HS-27A (cell line): Measurements from ENCODE around the gene NT5C3A.
"Not testable (repeated sequence)": the region's sequence is repeated elsewhere in the genome, so short reads cannot be mapped to it uniquely, and the experiment has no call there.

Experiments used
- DNase-seq: peaks from one replicate; pipeline ENCODE4 v3.0.0-alpha.2; 2012; ENCODE audit warnings: low read depth, missing footprints

The NT5C3A gene

GRCh38 chr7:33041631-33042428 is 20.7 kb downstream of the NT5C3A start:
- no peak for DNase-seq

- DNase-seq: no peak
Observed at GRCh38 chr7:33040803-33041516, 21.6 kb downstream of the NT5C3A start.

GRCh38 chr7:33039903-33040292 is 22.7 kb downstream of the NT5C3A start:
- DNase-seq: no peak

GRCh38 chr7:33039257-33039902 is 23.2 kb downstream of the NT5C3A start:
- DNase-seq: no peak

GRCh38 chr7:33038639-33039038 is 23.9 kb downstream of the NT5C3A start:
- DNase-seq: no peak

- no peak for DNase-seq
Observed at GRCh38 chr7:33035776-33036175, 26.8 kb downstream of the NT5C3A start.

- no peak for DNase-seq
Observed at GRCh38 chr7:33024189-33024757, 38.3 kb downstream of the NT5C3A start.

- DNase-seq: no peak
Observed at GRCh38 chr7:33012364-33012763, 50.2 kb downstream of the NT5C3A start.

- DNase-seq: no peak
Observed at GRCh38 chr7:33009734-33010133, 52.8 kb downstream of the NT5C3A start.

- DNase-seq: not testable (repeated sequence)
Observed at GRCh38 chr7:33005690-33006089, 56.9 kb downstream of the NT5C3A start.

- DNase-seq: not testable (repeated sequence)
Observed at GRCh38 chr7:33005193-33005592, 57.4 kb downstream of the NT5C3A start.

- not testable (repeated sequence) for DNase-seq
Observed at GRCh38 chr7:33004104-33004616, 58.4 kb downstream of the NT5C3A start.

- not testable (repeated sequence) for DNase-seq
Observed at GRCh38 chr7:33003111-33003510, 59.5 kb downstream of the NT5C3A start.

- DNase-seq: not testable (repeated sequence)
Observed at GRCh38 chr7:32999380-32999779, 63.2 kb downstream of the NT5C3A start.

GRCh38 chr7:32998361-32999171 is 64.0 kb downstream of the NT5C3A start:
- not testable (repeated sequence) for DNase-seq

- DNase-seq: not testable (repeated sequence)
Observed at GRCh38 chr7:32997956-32998355, 64.6 kb downstream of the NT5C3A start.

GRCh38 chr7:32992750-32993149 is 69.8 kb downstream of the NT5C3A start:
- not testable (repeated sequence) for DNase-seq

- DNase-seq: not testable (repeated sequence)
Observed at GRCh38 chr7:32991975-32992700, 70.4 kb downstream of the NT5C3A start.

GRCh38 chr7:32991068-32991585 is 71.4 kb downstream of the NT5C3A start:
- not testable (repeated sequence) for DNase-seq

- DNase-seq: not testable (repeated sequence)
Observed at GRCh38 chr7:32988148-32988547, 74.4 kb downstream of the NT5C3A start.
